Neural cell (in vitro differentiated cells): ENCODE data around the gene FGF5. TPM values are rescaled to one million over a fixed set of nuclear protein-coding genes. Genes with fewer than 3 reads are reported as not detected.
"Not testable (repeated sequence)": the region's sequence is repeated elsewhere in the genome, so short reads cannot be mapped to it uniquely, and the experiment has no call there.

Experiments
- H2AFZ ChIP-seq: fragments of 200-600, 300-800 bp; sonication (generic), shearing (Covaris generic); 2 replicates; pipeline ENCODE4 v1.6.0; 2014; ENCODE audit warnings: low read depth, mild to moderate bottlenecking, antibody characterized with exemption, low read length, moderate library complexity
- H3F3A ChIP-seq: fragments of 200-600 bp; shearing (Covaris generic); 2 replicates; pipeline ENCODE4 v1.6.1; 2016; ENCODE audit warnings: mild to moderate bottlenecking, moderate library complexity, mixed read lengths, antibody characterized with exemption, low read length; ENCODE audit not compliant: insufficient read depth, poor library complexity, severe bottlenecking
- H3K27ac ChIP-seq: fragments of 200-600, 300-800 bp; sonication (generic), shearing (Covaris generic); 2 replicates; pipeline ENCODE4 v1.5.1; 2014; ENCODE audit warnings: mild to moderate bottlenecking, low read length, moderate library complexity
- H3K27me3 ChIP-seq: fragments of 300-800, 200-600 bp; sonication (generic), shearing (Covaris generic); 2 replicates; pipeline ENCODE4 v1.6.0; 2014; ENCODE audit warnings: mild to moderate bottlenecking, low read depth, low read length, moderate library complexity; ENCODE audit not compliant: insufficient read depth
- H3K36me3 ChIP-seq: fragments of 300-800, 200-600 bp; sonication (generic), shearing (Covaris generic); 2 replicates; pipeline ENCODE4 v1.5.1; 2014; ENCODE audit warnings: mild to moderate bottlenecking, antibody characterized with exemption, low read length, moderate library complexity; ENCODE audit not compliant: insufficient read depth
- H3K4me2 ChIP-seq: fragments of 300-800, 200-600 bp; sonication (generic), shearing (Covaris generic); 2 replicates; pipeline ENCODE4 v1.6.0; 2014; ENCODE audit warnings: mild to moderate bottlenecking, low read length
- H3K4me3 ChIP-seq: fragments of 300-800, 200-600 bp; sonication (generic), shearing (Covaris generic); 2 replicates; pipeline ENCODE4 v1.5.1; 2014; ENCODE audit warnings: mild to moderate bottlenecking, low read length, moderate library complexity
- H3K79me2 ChIP-seq: fragments of 200-600 bp; shearing (Covaris generic); replicated peaks from 2 replicates; pipeline ENCODE4 v1.6.0; 2014; ENCODE audit warnings: mild to moderate bottlenecking, low read length, moderate library complexity; ENCODE audit not compliant: insufficient read depth
- H3K9ac ChIP-seq: fragments of 300-800, 200-600 bp; sonication (generic), shearing (Covaris generic); 2 replicates; pipeline ENCODE4 v1.6.1; 2016; ENCODE audit warnings: mild to moderate bottlenecking, low read length, mixed read lengths
- H3K9me2 ChIP-seq: fragments of 200-600 bp; shearing (Covaris generic); 2 replicates; pipeline ENCODE4 v1.6.1; 2016; ENCODE audit warnings: mild to moderate bottlenecking, low read length, mixed read lengths; ENCODE audit not compliant: insufficient read depth
- H3K9me3 ChIP-seq: fragments of 200-600, 300-800 bp; sonication (generic), shearing (Covaris generic); 2 replicates; pipeline ENCODE4 v1.6.1; 2016; ENCODE audit warnings: mild to moderate bottlenecking, mixed run types, low read length, moderate library complexity, mixed read lengths
- H4K20me1 ChIP-seq: fragments of 200-600 bp; shearing (Covaris generic); 2 replicates; pipeline ENCODE4 v1.6.1; 2016; ENCODE audit warnings: mild to moderate bottlenecking, mixed run types; ENCODE audit not compliant: insufficient read depth
- EP300 ChIP-seq: fragments of 450-650 bp; conservative IDR thresholded peaks from 2 replicates; pipeline ENCODE4 v1.6.1; 2014; ENCODE audit warnings: antibody characterized with exemption, mild to moderate bottlenecking, moderate library complexity; ENCODE audit not compliant: poor library complexity, severe bottlenecking
- EZH2 ChIP-seq: fragments of 200-600, 300-800 bp; shearing (Covaris generic), sonication (generic); IDR thresholded peaks from 2 replicates; pipeline ENCODE4 v1.6.1; 2014; ENCODE audit warnings: antibody characterized with exemption, low read length, borderline replicate concordance, mild to moderate bottlenecking; ENCODE audit not compliant: insufficient read depth, poor library complexity, severe bottlenecking
- MXI1 ChIP-seq: fragments of 450-650 bp; conservative IDR thresholded peaks from 2 replicates; pipeline ENCODE4 v1.6.1; 2014; ENCODE audit warnings: antibody characterized with exemption, mild to moderate bottlenecking; ENCODE audit not compliant: poor library complexity, severe bottlenecking
- POLR2AphosphoS5 ChIP-seq: IDR thresholded peaks from 2 replicates; pipeline ENCODE4 v1.6.1; 2012
- RAD21 ChIP-seq: fragments of 450-650 bp; conservative IDR thresholded peaks from 2 replicates; pipeline ENCODE4 v1.6.1; 2014; ENCODE audit warnings: antibody characterized with exemption, mild to moderate bottlenecking, moderate library complexity
- SMC3 ChIP-seq: fragments of 450-650 bp; conservative IDR thresholded peaks from 2 replicates; pipeline ENCODE4 v1.6.1; 2014; ENCODE audit warnings: antibody characterized with exemption, mild to moderate bottlenecking, moderate library complexity; ENCODE audit not compliant: poor library complexity
- TAF1 ChIP-seq: IDR thresholded peaks from 2 replicates; pipeline ENCODE4 v1.6.1; 2012; ENCODE audit warnings: low read depth
- polyA plus RNA-seq: library from polyadenylated mRNA; depleted of rRNA; stranded (reverse); fragments of >200 nt; gene quantifications from 2 replicates; pipeline ENCODE4 v1.2.3, GENCODE V29; 2014
- TF ChIP-seq, protein P1 (sequence below): IDR thresholded peaks from 2 replicates; pipeline ENCODE4 v1.6.1; 2012; ENCODE audit warnings: borderline replicate concordance
- TF ChIP-seq, protein P2 (sequence below): fragments of 450-650 bp; IDR thresholded peaks from 2 replicates; pipeline ENCODE4 v1.5.1; 2014; ENCODE audit warnings: antibody characterized with exemption, mild to moderate bottlenecking, moderate library complexity; ENCODE audit not compliant: poor library complexity, severe bottlenecking

Gene FGF5
- polyA plus RNA-seq, 1 donor from 2014 or later = 0.26 TPM

DNA sequence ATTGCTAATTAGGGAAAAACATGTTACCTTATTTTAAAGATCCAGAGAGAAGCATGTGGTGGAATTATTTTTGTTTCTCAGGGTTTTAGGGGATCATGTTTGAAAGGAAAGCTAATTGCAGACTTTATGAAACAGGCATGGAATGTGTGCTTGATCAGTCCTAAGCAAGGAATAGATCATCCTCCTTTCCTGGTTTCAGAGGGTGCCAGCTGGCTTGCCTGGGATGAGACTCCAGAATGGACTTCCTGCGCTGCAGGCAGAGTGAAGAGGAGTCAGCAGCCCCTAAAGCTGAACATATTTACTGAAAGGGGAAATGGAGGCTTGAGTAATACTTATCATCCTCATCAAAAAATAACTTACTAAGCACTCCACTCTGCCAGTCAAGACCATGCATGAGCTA lies 13.3 kb downstream of the FGF5 start:
- Histone ChIP-seq H3K79me2 (no peaks in the 10 kb centered on the region), H3K9me3 (no peaks in the 10 kb centered on the region), H3F3A (no peaks in the 10 kb centered on the region), H3K36me3 (no peaks in the 10 kb centered on the region), H3K4me3 (no peak overlapping the region), H3K27ac (no peak overlapping the region), H3K9me2 (no peaks in the 10 kb centered on the region), H3K9ac (no peak overlapping the region), H3K27me3 (no peaks in the 10 kb centered on the region), H2AFZ (no peak overlapping the region), H4K20me1 (no peaks in the 10 kb centered on the region), H3K4me2 (no peak overlapping the region)
- TF ChIP-seq, protein P1, sequence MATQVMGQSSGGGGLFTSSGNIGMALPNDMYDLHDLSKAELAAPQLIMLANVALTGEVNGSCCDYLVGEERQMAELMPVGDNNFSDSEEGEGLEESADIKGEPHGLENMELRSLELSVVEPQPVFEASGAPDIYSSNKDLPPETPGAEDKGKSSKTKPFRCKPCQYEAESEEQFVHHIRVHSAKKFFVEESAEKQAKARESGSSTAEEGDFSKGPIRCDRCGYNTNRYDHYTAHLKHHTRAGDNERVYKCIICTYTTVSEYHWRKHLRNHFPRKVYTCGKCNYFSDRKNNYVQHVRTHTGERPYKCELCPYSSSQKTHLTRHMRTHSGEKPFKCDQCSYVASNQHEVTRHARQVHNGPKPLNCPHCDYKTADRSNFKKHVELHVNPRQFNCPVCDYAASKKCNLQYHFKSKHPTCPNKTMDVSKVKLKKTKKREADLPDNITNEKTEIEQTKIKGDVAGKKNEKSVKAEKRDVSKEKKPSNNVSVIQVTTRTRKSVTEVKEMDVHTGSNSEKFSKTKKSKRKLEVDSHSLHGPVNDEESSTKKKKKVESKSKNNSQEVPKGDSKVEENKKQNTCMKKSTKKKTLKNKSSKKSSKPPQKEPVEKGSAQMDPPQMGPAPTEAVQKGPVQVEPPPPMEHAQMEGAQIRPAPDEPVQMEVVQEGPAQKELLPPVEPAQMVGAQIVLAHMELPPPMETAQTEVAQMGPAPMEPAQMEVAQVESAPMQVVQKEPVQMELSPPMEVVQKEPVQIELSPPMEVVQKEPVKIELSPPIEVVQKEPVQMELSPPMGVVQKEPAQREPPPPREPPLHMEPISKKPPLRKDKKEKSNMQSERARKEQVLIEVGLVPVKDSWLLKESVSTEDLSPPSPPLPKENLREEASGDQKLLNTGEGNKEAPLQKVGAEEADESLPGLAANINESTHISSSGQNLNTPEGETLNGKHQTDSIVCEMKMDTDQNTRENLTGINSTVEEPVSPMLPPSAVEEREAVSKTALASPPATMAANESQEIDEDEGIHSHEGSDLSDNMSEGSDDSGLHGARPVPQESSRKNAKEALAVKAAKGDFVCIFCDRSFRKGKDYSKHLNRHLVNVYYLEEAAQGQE = no peak
- TF ChIP-seq TAF1 (no peak), SMC3 (no peak), RAD21 (no peak), MXI1 (no peak), EP300 (no peak), EZH2 (no peak), POLR2AphosphoS5 (no peak)
- TF ChIP-seq, protein P2, sequence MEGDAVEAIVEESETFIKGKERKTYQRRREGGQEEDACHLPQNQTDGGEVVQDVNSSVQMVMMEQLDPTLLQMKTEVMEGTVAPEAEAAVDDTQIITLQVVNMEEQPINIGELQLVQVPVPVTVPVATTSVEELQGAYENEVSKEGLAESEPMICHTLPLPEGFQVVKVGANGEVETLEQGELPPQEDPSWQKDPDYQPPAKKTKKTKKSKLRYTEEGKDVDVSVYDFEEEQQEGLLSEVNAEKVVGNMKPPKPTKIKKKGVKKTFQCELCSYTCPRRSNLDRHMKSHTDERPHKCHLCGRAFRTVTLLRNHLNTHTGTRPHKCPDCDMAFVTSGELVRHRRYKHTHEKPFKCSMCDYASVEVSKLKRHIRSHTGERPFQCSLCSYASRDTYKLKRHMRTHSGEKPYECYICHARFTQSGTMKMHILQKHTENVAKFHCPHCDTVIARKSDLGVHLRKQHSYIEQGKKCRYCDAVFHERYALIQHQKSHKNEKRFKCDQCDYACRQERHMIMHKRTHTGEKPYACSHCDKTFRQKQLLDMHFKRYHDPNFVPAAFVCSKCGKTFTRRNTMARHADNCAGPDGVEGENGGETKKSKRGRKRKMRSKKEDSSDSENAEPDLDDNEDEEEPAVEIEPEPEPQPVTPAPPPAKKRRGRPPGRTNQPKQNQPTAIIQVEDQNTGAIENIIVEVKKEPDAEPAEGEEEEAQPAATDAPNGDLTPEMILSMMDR = no peak

DNA sequence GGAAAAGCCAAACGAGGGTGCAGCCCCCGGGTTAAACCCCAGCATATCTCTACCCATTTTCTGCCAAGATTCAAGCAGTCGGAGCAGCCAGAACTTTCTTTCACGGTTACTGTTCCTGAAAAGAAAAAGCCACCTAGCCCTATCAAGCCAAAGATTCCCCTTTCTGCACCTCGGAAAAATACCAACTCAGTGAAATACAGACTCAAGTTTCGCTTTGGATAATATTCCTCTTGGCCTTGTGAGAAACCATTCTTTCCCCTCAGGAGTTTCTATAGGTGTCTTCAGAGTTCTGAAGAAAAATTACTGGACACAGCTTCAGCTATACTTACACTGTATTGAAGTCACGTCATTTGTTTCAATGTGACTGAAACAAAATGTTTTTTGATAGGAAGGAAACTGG lies 20.0 kb downstream of the FGF5 start:
- H3K79me2 ChIP-seq = no peaks in the 10 kb centered on the region
- no peaks in the 10 kb centered on the region for H4K20me1 ChIP-seq
- TF ChIP-seq, protein P2 = no peak
- no peak for TF ChIP-seq POLR2AphosphoS5
- TF ChIP-seq TAF1 = no peak
- TF ChIP-seq, protein P1 = no peak
- no peak for TF ChIP-seq EP300
- no peak for TF ChIP-seq RAD21
- no peak for TF ChIP-seq EZH2
- no peak for TF ChIP-seq SMC3
- no peak for TF ChIP-seq MXI1
- no peak overlapping the region for H3K4me2 ChIP-seq
- no peaks in the 10 kb centered on the region for H3K9me3 ChIP-seq
- H3K36me3 ChIP-seq = no peaks in the 10 kb centered on the region
- no peak overlapping the region for H3K9ac ChIP-seq
- H3K27ac ChIP-seq = no peak overlapping the region
- no peaks in the 10 kb centered on the region for H3K9me2 ChIP-seq
- no peak overlapping the region for H3K4me3 ChIP-seq
- no peaks in the 10 kb centered on the region for H3F3A ChIP-seq
- H2AFZ ChIP-seq = no peak overlapping the region
- H3K27me3 ChIP-seq = no peaks in the 10 kb centered on the region

DNA sequence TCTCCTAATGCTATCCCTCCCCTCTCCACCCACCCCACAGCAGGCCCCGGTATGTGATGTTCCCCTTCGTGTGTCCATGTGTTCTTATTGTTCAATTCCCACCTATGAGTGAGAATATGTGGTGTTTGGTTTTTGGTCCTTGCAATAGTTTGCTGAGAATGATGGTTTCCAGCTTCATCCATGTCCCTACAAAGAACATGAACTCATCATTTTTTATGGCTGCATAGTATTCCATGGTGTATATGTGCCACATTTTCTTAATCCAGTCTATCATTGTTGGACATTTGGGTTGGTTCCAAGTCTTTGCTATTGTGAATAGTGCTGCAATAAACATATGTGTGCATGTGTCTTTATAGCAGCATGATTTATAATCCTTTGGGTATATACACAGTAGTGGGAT lies 24.2 kb downstream of the FGF5 start:
- H3K4me2 ChIP-seq, H3K27ac ChIP-seq, H3K9ac ChIP-seq, H3K79me2 ChIP-seq, H3K4me3 ChIP-seq, H3F3A ChIP-seq, H2AFZ ChIP-seq, H3K27me3 ChIP-seq, H3K9me3 ChIP-seq, H3K9me2 ChIP-seq, H4K20me1 ChIP-seq, H3K36me3 ChIP-seq: not testable (repeated sequence)
